Measurements from ENCODE around the gene TYK2. TPM values are rescaled to one million over a fixed set of nuclear protein-coding genes. Genes with fewer than 3 reads are reported as not detected.

Gene TYK2
- total and polyA plus RNA-seq, 2 of the 13 experiments (the other 11 are each of a cell fraction or from before 2014, with no cell fraction given) = 38.8 to 60.1 TPM

GRCh38 chr19:10335352-10335985, 44.9 kb downstream of the TYK2 start (continued):
- TF ChIP-seq HNRNPUL1 (IDR thresholded peaks at IDR 0.05; ENCODE audit: low read depth, low read length) (no peak), HES4 (CRISPR knock-in tag; IDR thresholded peaks at IDR 0.05; ENCODE audit: borderline replicate concordance) (no peak), ZNF83 (CRISPR knock-in tag; IDR thresholded peaks at IDR 0.05; ENCODE audit: borderline replicate concordance) (no peak; the same call in 1 of the 2 replicates), ZBTB7A (CRISPR knock-in tag; IDR thresholded peaks at IDR 0.05) (0 out of 2 replicates have a peak, but pooled peaks have one; percentile 28), FUBP1 (CRISPR knock-in tag; IDR thresholded peaks at IDR 0.05; ENCODE audit: borderline replicate concordance) (no peak), ZNF496 (CRISPR knock-in tag; IDR thresholded peaks at IDR 0.05; ENCODE audit: insufficient replicate concordance) (no peak), CTCF (CRISPR knock-in tag; IDR thresholded peaks at IDR 0.05) (peak; percentile 83), SRSF1 (optimal IDR thresholded peaks at IDR 0.05; ENCODE audit: low read depth, low read length) (peak; percentile 68), ZNF296 (CRISPR knock-in tag; conservative IDR thresholded peaks at IDR 0.05) (0 out of 2 replicates have a peak, but pooled peaks have one; percentile 37), ZNF598 (CRISPR knock-in tag; IDR thresholded peaks at IDR 0.05; ENCODE audit: borderline replicate concordance) (0 out of 2 replicates have a peak, but pooled peaks have one; percentile 53), ATF4 (CRISPR knock-in tag; IDR thresholded peaks at IDR 0.05) (no peak), ZNF225 (CRISPR knock-in tag; IDR thresholded peaks at IDR 0.05) (0 out of 2 replicates have a peak, but pooled peaks have one; percentile 15), ATAD3A (CRISPR knock-in tag; IDR thresholded peaks at IDR 0.05) (no peak), E2F2 (CRISPR knock-in tag; IDR thresholded peaks at IDR 0.05; ENCODE audit: borderline replicate concordance) (no peak), AGO1 (IDR thresholded peaks at IDR 0.05; ENCODE audit: low read depth, low read length, poor library complexity, severe bottlenecking) (peak; percentile 37), GMEB2 (CRISPR knock-in tag; IDR thresholded peaks at IDR 0.05; ENCODE audit: low read depth) (no peak), KDM2A (CRISPR knock-in tag; IDR thresholded peaks at IDR 0.05; ENCODE audit: borderline replicate concordance, low read depth) (peak; percentile 68), TOE1 (CRISPR knock-in tag; IDR thresholded peaks at IDR 0.05) (no peak), MED1 (CRISPR knock-in tag; IDR thresholded peaks at IDR 0.05) (peak; percentile 43; the same call in 1 of the 2 replicates), KAT8 (CRISPR knock-in tag; IDR thresholded peaks at IDR 0.05) (peak; percentile 31; the same call in 1 of the 2 replicates), KLF12 (CRISPR knock-in tag; IDR thresholded peaks at IDR 0.05; ENCODE audit: borderline replicate concordance) (no peak), PCBP2 (optimal IDR thresholded peaks at IDR 0.05; ENCODE audit: low read depth, low read length, poor library complexity, severe bottlenecking) (no peak)
